HG03439 (cell line): ENCODE results near the gene REEP3.
"Not testable (repeated sequence)": the region's sequence is repeated elsewhere in the genome, so short reads cannot be mapped to it uniquely, and the experiment has no call there.

Source experiments
- ATAC-seq: cut with Tn5 transposase; IDR thresholded peaks from one replicate; pipeline ENCODE4 v1.9.1; 2021; ENCODE audit warnings: mild to moderate bottlenecking, moderate library complexity; ENCODE audit not compliant: unreplicated experiment

The REEP3 gene

GRCh38 chr10:63520500-63521415 is at the start of gene REEP3:
Gene REEP3 (plus strand): TSS chr10:63521401. CDS start chr10:63521546, 145 bp downstream.
- ATAC-seq, result peak; percentile 67

GRCh38 chr10:63474488-63474887 is 46.7 kb upstream of the REEP3 start:
- ATAC-seq, result no peak

GRCh38 chr10:63477927-63478326 is 43.3 kb upstream of the REEP3 start:
- no peak for ATAC-seq

GRCh38 chr10:63478564-63478963 is 42.6 kb upstream of the REEP3 start:
- ATAC-seq, result no peak

GRCh38 chr10:63480237-63480636 is 41.0 kb upstream of the REEP3 start:
- ATAC-seq, result no peak

- no peak for ATAC-seq
These were observed 39.3 kb upstream of the REEP3 start for GRCh38 chr10:63481815-63482421.

- no peak for ATAC-seq
These were observed 37.2 kb upstream of the REEP3 start for GRCh38 chr10:63483983-63484382.

GRCh38 chr10:63487990-63488389 is 33.2 kb upstream of the REEP3 start:
- no peak for ATAC-seq

GRCh38 chr10:63489838-63490237 is 31.4 kb upstream of the REEP3 start:
- ATAC-seq, result no peak

GRCh38 chr10:63491588-63492316 is 29.4 kb upstream of the REEP3 start:
- ATAC-seq, result no peak

GRCh38 chr10:63492317-63492690 is 28.9 kb upstream of the REEP3 start:
- ATAC-seq, result not testable (repeated sequence)

- no peak for ATAC-seq
These were observed 28.2 kb upstream of the REEP3 start for GRCh38 chr10:63493004-63493403.

- no peak for ATAC-seq
These were observed 26.2 kb upstream of the REEP3 start for GRCh38 chr10:63494951-63495350.

- ATAC-seq, result no peak
These were observed 24.6 kb upstream of the REEP3 start for GRCh38 chr10:63496561-63496960.

GRCh38 chr10:63497321-63497720 is 23.9 kb upstream of the REEP3 start:
- no peak for ATAC-seq

GRCh38 chr10:63498665-63499064 is 22.5 kb upstream of the REEP3 start:
- ATAC-seq, result no peak

- not testable (repeated sequence) for ATAC-seq
These were observed 20.6 kb upstream of the REEP3 start for GRCh38 chr10:63500551-63500950.

GRCh38 chr10:63501954-63502353 is 19.2 kb upstream of the REEP3 start:
- no peak for ATAC-seq

- no peak for ATAC-seq
These were observed 18.4 kb upstream of the REEP3 start for GRCh38 chr10:63502832-63503231.

- ATAC-seq, result no peak
These were observed 17.8 kb upstream of the REEP3 start for GRCh38 chr10:63503395-63503794.

- ATAC-seq, result no peak
These were observed 16.9 kb upstream of the REEP3 start for GRCh38 chr10:63504145-63504881.
